NCI-H146 treated with DMSO at 0.1 percent for 48 hours (cell line): ENCODE results near the gene PKMYT1.

Source experiments
- DNase-seq: peaks from one replicate; lab custom pipeline; 2025; ENCODE audit not compliant: unreplicated experiment; lab: John Stamatoyannopoulos, UW

PKMYT1 gene

DNA sequence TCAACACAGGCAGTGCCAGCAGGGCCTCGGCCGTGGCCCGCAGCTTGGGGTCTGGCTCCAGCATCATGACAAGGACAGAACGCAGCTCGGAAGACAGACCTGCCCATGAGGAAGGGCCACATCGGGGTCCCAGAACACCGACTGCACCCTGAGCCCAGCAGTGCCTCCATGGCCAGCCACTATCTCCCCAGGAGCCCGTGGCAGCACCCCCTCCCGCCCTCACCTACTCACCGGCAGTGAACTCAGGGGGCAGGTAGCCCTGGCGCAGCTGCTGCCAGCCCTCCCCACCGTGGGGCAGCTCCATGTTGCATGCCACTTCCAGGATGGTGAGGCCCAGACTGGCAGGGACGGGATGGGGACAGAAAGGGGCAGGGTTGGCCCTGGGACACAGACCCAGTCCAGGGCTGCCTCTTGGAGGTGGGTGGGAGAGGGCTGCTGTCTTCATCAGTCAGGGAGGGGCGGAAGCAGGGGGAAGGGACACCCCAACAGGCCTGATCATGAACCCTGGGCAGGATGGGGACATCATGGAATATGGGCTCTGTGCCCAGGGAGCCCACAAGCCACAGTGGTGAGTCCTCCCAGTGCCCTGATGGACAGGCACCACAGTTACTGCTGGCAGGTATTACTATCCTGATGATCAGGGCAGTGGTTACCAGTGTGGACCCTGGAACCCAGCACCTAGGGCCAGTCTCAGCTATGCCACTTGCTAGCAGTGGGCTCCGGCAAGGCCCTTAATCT is 5.8 kb downstream of the PKMYT1 start:
- no peak for DNase-seq

DNA sequence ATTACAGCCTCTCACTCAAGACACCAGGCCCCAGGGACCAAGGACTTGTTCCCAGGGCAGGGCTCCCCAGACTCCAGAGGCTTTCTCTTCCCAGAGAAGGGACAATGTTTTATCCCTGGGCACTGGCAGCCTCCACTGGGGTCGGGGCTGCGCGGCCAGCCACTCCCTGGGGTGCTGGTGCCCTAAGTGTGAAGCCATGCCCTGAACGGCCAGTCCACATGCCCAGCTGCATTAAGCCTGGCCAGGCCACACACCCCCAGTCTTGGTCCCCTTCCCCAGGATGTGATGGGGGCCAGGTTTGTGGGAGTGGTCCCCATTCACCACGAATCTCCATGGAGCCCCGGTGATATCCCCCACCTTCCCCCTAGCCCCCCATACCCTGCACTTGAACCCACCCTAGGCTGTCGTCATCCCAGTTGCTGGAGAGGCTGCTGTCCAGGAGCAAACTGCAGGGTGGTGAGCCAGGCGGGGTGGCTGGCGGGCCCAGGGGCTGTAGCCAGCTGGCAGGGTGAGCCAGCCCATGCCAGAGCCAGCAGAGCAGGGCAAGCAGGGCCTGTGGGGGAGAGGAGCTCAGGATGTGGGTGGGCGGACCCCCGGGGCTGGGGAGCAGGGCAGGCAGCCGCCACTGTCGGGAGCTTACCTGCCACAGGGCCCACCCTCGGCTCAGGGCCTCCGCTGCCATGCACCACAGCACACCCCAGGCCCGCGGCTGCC is 6.5 kb downstream of the PKMYT1 start:
- DNase-seq: no peak

DNA sequence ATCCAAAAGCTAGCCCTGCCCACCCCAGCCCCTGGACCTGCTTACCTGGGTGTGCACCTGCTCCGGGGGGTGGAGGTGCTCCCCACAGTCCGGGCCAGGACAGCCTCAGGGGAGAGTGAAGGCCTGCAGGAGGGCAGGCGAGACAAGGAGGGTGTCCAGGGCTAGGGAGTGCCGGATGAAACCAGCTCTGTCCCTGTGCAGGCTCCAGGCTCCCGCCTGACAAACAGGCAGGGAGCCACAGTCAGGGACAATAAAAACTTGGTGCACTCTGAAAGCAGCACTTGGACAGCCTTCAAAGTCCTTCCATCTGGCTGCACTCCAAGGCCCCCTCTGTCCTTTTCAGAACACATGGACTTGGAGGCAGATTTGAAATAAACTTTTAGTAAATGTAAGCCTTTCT is 7.2 kb downstream of the PKMYT1 start:
- no peak for DNase-seq

DNA sequence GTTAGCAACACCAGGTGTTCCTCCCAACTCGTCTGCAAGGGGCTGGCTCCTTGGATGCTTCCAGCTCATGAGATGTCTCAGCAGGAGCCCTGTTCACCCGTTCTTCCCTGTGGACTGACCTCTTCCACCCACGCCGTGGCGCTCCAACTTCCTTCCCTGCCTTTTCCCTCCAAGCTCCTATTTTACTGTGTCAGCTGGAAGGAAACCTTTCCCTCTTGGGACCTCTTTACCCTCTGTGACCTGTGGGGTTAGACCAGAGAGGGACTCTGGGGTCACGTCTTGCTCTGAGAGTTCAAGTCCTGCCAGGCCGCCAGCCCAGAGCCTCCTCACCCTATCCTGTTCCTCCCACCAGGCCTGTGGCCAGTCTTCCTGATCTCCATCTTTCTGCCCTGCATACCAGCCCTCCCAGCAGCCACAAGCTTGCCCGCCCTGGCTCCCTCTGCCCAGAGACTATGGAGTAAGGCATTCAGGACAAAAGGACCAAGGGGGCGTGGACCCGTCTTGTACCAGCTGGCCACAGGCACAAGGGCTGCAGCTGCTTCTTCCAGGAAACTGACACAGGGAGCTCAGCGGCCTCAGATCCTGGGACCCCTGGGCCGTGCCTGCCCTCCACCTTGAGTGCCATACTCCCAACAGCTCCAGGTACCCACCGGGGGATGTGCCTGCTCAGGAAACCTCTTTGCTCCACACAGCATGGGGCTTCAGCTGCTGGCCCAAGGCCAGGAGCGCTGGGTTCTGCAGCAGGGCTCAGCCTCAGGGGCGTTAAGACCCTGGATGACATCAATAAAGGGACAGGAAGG is 8.1 kb downstream of the PKMYT1 start:
- no peak for DNase-seq

DNA sequence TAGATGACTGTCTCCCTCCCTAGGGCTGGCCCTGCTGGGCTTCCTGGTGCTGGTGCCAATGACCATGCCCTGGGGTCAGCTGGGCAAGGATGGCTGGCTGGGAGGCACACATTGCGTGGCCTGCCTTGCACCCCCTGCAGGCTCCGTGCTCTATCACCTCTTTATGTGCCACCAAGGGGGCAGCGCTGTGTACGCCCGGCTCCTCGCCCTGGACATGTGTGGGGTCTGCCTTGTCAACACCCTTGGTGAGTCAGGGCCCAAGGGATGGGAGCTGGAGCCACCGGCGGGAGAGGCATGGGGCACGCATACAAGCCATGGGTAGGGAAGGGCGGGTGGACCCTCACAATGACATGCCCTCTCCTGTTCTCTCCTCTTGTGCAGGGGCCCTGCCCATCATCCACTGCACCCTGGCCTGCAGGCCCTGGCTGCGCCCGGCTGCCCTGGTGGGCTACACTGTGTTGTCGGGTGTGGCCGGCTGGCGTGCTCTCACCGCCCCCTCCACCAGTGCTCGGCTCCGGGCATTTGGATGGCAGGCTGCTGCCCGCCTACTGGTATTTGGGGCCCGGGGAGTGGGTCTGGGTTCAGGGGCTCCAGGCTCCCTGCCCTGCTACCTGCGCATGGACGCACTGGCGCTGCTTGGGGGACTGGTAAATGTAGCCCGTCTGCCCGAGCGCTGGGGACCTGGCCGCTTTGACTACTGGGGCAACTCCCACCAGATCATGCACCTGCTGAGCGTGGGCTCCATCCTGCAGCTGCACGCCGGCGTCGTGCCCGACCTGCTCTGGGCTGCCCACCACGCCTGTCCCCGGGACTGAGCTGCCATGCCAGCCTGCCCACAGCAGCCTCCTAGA is 8.9 kb downstream of the PKMYT1 start:
- DNase-seq: no peak

DNA sequence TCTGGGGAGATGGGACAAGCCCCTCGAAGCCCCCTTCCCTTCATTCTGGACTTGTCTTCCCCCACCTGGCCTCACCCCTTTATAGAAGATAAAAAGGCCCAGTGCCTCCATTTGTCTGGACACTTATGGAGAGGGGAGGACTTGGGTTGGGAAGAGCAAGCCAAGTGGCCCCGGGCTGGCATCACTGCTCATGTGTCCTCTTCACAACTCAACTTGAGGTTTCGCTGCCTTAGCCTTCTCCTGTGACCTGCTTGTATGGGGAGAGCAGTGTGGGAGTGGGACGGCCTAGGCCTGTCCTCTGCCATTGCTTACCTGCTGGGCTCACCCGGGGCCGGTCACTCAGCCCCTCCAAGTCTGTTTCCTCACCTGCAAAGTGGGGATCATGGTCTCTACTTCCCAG is 9.7 kb downstream of the PKMYT1 start:
- no peak for DNase-seq

DNA sequence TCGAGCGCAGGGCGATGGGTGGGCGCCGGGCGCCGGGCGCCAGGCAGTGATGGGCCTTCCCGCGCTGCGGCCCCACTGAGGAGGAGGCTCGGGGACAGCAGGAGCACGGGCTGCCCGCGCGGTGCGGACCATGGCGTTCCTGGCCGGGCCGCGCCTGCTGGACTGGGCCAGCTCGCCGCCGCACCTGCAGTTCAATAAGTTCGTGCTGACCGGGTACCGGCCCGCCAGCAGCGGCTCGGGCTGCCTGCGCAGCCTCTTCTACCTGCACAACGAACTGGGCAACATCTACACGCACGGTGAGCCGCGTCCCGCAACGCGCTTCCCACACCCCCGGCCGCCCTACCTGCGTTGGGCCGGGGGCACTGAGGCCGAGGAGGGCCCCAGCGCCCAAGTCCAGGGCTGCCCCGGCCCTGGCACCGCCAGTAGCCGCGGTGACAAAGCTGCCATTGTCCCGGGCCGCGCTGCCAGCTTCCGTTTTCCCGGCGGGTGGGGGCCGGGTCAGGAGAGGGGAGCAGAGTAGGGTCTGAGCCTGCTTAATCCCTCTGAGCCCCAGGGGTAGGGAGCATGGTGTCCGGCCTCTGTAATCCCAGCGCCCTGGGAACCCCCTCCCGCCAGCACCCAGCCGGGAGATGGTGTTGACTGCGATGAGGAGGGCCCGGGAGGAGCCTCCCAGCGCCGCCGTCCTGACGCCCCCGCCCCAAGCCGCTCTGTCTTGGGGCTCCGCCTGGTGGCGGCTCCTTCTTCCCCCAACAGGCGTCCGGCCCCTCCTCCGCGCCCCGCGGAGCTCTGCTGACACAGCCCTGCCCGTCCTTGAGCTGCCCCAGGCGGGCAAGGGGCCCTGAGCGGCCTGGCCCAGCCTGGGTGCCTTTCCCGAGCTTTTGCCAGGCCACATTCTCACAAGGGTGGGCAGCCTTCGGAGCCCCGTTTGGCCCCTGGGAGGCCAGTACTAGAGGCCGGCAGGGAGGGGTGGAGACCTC is 10.4 kb downstream of the PKMYT1 start:
- peak; percentile 59 for DNase-seq

DNA sequence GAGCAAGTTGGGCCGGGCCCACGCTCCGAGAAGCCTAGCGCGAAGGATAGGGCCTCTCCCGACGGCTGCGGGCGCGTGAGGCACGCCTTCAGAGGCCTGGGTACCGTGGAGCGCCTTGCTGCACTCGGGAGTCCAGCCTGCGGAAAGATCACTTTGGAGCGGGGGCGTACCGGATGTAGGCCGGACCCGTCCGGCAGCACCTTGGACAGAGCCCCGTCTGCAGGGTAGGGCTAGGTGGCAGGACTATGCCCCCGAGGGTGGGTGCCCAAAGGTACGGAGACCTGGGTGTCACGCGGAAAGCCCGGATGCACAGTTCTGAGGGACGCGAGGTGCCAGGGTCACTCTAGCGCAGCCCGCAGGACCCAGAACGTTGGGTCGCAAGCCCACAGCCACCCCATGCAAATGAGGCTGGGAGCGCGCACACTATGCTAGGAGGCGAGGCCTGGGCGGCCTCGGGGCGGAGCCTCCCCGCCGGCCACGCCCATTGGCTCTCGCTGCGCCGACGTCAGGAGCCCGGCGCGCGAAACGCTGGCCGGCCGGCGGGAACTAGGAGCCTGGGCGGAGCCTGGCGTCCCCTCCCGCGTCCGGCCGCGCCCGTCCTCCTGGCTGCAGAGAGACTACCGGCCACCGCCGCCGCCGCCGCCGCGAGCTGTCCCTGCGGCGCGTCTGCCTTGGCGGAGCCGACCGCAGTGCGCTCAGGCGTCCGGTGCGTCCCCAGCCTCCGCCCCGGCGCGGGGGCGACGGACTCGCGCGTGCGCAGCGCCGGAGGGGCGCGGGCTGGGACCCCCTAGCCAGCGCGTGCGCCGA is 11.3 kb downstream of the PKMYT1 start, which contains the start of gene PAQR4:
Gene PAQR4, plus strand, starts transcription at position 611 of the 807 bp plus-strand sequence. CDS start 327 bp downstream, outside the sequence.
- peak; percentile 81 for DNase-seq

DNA sequence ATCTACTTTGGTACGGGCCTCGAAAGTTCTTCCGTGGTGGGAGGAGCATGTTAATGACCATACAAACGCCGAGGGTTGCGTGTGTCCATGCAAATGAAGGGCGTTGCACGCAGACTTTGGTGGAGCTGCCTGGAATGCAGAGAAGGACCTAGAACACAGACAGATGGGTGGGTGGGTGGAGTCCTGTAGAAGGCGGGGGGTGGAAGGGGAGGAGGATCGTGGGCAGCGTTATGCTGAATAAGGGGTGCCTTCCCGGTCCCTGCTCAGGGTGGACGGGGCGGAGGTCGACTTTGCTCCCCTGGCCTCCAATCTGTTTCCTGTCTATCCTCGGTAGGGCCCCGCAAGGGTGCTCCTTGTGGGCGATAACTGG is 11.9 kb downstream of the PKMYT1 start:
- DNase-seq: no peak

DNA sequence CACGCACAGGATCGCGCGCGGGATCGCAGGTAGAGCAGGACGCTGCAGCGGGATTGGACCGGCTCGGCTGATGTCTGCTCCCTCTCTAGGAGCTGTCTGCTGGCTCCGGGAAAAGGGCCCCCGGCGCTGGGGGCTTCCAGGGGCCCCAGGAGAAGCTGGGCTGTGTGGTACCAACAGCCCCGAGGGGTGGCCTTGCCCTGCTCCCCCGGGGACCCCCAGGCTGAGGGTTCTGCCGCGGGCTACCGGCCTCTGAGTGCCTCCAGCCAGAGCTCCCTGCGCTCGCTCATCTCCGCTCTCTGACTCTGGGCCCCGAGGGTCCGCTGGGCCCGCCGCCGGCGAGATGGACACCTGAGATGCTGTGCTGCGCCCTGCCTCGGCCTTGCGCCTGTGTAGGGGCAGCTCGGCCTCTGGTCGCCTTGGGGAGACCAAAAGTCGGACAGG is 12.5 kb downstream of the PKMYT1 start:
- no peak for DNase-seq

DNA sequence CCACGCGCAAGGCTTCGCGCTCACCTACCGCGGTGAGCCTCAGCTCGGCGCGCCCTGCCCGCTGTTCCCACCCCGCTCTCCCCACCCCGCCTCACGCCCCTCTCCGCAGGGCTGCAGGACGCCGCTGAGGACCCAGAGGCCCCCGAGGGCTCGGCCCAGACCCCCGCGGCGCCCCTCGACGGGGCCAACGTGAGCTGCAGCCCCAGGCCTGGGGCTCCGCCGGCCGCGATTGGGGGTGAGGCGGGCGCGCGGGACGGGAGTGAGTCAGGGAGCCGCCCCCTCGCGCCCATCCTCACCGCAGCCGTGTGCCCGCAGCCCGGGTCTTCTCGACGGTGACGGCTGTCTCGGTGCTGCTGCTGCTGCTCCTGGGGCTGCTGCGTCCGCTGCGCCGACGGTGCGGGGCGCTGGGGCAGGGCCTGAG is 13.0 kb downstream of the PKMYT1 start:
- DNase-seq: no peak

DNA sequence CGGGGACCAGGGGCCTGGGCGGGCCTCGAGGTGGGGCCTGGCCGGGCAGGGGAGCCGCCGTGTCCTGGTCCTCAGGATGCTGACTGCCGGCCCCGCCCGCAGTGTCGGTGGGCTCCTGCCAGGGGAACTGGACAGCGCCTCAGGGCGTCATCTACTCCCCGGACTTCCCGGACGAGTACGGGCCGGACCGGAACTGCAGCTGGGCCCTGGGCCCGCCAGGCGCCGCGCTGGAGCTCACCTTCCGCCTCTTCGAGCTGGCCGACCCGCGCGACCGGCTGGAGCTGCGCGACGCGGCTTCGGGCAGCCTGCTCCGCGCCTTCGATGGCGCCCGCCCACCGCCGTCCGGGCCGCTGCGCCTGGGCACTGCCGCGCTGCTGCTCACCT is 13.4 kb downstream of the PKMYT1 start:
- no peak for DNase-seq

DNA sequence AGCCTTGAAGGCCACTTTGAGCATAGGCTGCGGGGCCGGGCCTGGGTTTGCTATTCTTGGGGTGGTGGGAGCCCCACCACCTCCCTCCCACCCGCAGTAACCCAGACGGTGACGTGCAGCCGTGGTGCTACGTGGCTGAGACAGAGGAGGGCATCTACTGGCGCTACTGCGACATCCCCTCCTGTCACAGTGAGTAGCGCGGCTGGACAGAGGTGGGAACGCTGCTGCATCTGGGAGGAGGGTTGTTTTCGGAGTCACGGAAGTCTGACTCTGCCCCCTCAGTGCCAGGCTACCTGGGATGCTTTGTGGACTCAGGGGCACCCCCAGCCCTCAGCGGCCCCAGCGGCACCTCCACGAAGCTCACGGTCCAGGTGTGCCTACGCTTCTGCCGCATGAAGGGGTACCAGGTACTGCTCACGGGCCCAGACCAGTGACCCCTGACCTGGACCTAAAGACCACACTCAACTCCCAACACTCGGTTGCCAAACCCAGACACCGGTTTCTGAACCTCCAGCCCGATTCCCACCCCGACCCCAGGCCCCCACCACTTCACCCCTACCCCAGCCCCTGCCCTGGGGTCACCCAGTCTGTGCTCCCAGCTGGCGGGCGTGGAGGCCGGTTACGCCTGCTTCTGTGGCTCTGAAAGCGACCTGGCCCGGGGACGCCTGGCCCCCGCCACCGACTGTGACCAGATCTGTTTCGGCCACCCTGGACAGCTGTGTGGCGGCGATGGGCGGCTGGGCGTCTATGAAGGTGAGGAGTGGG is 14.0 kb downstream of the PKMYT1 start:
- no peak for DNase-seq

DNA sequence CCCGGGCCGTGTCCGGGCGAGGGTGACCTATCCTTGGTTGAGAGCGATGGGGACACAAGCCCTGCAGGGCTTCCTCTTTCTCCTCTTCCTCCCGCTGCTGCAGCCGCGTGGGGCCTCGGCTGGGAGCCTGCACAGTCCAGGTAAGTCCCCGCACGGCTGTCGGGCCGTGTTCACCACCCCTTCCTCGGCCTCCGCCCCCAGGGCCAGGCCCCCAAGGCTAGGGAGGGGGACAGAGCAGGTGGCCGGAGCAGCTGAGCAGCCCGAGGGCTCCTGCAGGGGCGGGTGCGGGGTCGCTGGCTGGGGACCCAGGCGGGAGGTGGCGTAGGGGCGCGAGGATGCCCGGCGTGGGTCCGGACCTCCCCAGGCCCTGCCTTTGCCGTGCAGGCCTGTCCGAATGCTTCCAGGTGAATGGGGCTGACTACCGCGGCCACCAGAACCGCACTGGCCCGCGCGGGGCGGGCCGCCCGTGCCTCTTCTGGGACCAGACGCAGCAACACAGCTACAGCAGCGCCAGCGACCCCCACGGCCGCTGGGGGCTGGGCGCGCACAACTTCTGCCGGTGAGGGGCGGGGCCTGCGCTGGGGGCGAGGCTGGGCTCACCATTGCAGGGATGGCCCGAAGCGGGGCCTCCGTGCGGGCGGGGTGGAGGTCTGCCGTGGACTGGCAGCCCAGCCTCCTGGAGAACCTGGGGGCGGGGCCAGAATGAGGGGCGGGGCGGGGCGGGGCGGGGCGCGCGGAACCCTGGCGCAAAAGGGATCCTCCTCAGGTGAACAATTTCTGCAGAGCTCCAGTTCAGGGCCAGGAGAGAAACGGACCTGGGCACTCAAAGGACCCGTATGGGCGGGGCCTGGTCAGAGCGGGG is 15.5 kb downstream of the PKMYT1 start:
- DNase-seq: peak; percentile 84

DNA sequence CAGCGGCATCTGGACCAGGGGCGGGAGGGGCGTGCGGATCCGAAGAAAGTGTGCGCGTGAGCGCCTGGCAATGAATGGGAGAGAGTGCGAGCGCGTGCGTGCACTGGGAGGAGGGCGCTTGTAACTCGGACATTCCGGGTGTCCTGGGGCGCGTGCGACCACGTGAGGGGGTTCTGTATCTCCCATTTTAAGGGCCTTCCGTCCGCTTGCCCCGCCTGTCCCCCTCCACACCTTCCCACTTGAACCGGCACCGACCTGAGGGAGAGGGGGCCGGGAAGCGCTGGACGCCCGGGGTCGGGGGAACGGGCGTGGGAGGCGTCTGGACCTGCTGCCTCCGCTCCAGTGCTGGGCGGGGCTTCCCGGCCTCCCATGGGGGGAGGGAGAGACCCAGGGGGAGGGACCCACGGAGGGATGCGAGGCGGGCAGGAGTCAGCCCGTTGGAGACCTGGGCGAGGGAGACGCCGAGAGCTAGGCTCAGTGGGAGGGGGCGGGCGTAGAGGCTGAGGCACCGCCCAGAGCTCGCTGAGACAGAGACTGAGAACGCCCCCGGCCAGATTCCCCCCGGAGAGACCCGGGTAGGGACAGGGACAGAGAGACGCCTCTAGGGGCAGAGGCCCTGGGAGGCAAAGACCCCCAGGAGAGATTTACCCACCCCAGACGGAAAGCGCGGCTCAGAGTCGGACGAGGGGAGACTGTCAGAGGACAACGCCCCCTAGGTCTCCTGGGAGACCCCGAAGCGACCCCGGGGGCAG is 16.3 kb downstream of the PKMYT1 start, which contains the start of gene KREMEN2:
Gene KREMEN2, plus strand, starts transcription at position 553 of the 752 bp plus-strand sequence. CDS start 246 bp downstream, outside the sequence.
- peak; percentile 85 for DNase-seq

DNA sequence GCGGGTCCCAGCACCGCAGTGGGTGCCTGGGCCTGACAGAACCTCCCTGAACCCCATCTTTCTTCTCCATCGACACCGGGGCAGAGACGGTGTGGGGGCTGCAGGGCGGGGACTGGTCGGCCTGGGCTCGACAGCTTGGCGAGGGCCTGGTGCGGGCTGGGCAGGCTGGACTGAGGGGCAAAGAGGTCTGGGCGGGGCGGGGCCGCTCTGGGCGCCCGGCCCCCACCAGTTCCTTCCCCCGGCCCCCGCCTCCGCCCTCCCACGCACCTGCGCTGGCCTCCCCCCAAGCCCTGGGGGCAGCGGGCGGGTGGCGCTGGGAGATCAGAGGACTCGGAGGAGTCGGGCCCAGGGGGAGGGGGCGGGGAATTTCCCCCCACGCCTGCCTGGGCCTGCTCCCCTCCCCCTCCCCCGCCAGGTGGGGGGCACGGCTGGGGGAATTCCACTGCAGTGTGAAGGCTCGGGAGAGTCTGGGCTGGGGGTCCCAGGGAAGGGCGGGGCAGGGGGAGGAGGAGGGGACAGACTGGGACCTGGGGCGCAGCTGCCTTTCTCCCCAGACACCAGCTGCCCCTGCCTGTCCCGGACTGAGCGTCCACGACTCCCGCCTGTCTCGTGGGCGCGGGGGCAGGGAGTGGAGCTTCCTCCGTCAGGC is 17.0 kb downstream of the PKMYT1 start:
- no peak for DNase-seq
